Smooth muscle cell (in vitro differentiated cells): ENCODE results near the gene AXDND1. TPM values are rescaled to one million over a fixed set of nuclear protein-coding genes. Genes with fewer than 3 reads are reported as not detected.
A peak's percentile ranks its signal among the peaks of the same experiment; 100 is the strongest.

Source experiments
- DNase-seq: peaks from one replicate; lab custom pipeline; 2025; ENCODE audit not compliant: unreplicated experiment; lab: John Stamatoyannopoulos, UW
- H2AFZ ChIP-seq: fragments of 200-600 bp; sonication (generic); 2 replicates; pipeline ENCODE4 v1.6.0; 2016; ENCODE audit warnings: antibody characterized with exemption, low read depth, mild to moderate bottlenecking
- H3F3A ChIP-seq: fragments of 200-600 bp; sonication (generic); 2 replicates; pipeline ENCODE4 v1.6.0; 2017; ENCODE audit warnings: antibody characterized with exemption, low read depth
- H3K27ac ChIP-seq: fragments of 200-600 bp; sonication (generic); 2 replicates; pipeline ENCODE4 v1.5.1; 2016; ENCODE audit warnings: low read depth, mild to moderate bottlenecking
- H3K27me3 ChIP-seq: fragments of 200-600 bp; sonication (generic); 2 replicates; pipeline ENCODE4 v1.6.1; 2016; ENCODE audit warnings: low read depth, mild to moderate bottlenecking
- H3K36me3 ChIP-seq: fragments of 200-600 bp; sonication (generic); 2 replicates; pipeline ENCODE4 v1.5.1; 2016; ENCODE audit warnings: low read depth
- H3K4me1 ChIP-seq: fragments of 200-600 bp; sonication (generic); 2 replicates; pipeline ENCODE4 v1.5.1; 2016; ENCODE audit warnings: low read depth
- H3K4me2 ChIP-seq: fragments of 200-600 bp; sonication (generic); 2 replicates; pipeline ENCODE4 v1.6.0; 2016; ENCODE audit warnings: mild to moderate bottlenecking
- H3K4me3 ChIP-seq: fragments of 200-600 bp; sonication (generic); 2 replicates; pipeline ENCODE4 v1.5.1; 2016; ENCODE audit warnings: mild to moderate bottlenecking
- H3K79me2 ChIP-seq: fragments of 200-600 bp; sonication (generic); 2 replicates; pipeline ENCODE4 v1.6.0; 2016; ENCODE audit warnings: low read depth, mild to moderate bottlenecking
- H3K9ac ChIP-seq: fragments of 200-600 bp; sonication (generic); 2 replicates; pipeline ENCODE4 v1.6.0; 2016; ENCODE audit warnings: low read depth
- H3K9me3 ChIP-seq: fragments of 200-600 bp; sonication (generic); replicated peaks from 2 replicates; pipeline ENCODE4 v1.5.1; 2016; ENCODE audit warnings: low read depth
- H4K20me1 ChIP-seq: fragments of 200-600 bp; sonication (generic); 2 replicates; pipeline ENCODE4 v1.6.0; 2016; ENCODE audit warnings: low read depth
- CTCF ChIP-seq: fragments of 200-600 bp; sonication (generic); IDR thresholded peaks from 2 replicates; pipeline ENCODE4 v1.5.1; 2017; ENCODE audit warnings: borderline replicate concordance, mild to moderate bottlenecking, antibody characterized with exemption; ENCODE audit not compliant: insufficient read depth, poor library complexity, severe bottlenecking
- WGBS: methylation state at CpG from one replicate; pipeline ENCODE4 v1.1.7; 2016; ENCODE audit warnings: low lambda C conversion rate; 5-methylcytosine and 5-hydroxymethylcytosine counted together
- polyA plus RNA-seq: library from polyadenylated mRNA; unstranded; fragments of >200 nt; fragmentation: Nextera tagmentation; extraction: Ambion mirVana; gene quantifications from 2 replicates; pipeline ENCODE4 v1.2.1, GENCODE V29; 2016
- total RNA-seq: library from RNA; depleted of rRNA; stranded (reverse); fragments of >200 nt; gene quantifications from 2 replicates; pipeline ENCODE4 v1.2.3, GENCODE V29; 2014

Gene AXDND1
- total and polyA plus RNA-seq, 2 experiments from 2014 or later: 0.41 TPM; not detected in 1

DNA sequence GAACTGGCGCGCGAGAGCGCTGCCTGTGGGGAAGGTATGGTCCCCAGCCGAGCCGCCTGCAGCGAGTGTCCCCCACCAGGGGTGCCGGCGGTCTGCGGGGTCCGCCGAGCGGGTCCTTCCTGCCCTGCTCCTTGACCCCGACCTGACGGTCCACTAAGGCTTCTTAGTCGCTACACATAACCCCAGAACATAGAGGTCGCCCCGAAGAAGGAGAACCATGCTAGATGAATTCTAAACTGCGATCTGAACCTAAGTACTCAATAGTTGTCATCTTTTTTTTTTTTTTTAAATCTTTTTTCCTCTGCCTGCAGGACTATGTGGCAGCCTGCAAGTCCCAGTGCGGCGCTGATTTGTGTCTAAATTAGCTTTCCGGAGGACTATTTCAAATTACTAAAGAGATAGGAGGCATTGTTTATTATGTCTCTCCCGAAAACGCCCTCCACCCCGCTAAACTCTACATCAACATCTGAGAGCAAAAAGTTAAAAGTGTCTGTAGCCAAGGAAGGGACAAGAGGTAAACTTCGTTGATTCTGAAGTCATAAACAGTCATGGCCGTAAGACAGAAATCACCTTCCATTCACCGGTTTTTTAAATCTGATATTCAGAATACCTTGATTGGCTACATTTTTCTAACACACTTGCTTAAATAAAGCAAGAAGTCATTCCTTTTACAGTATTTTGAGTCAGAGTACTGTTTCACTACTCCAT lies 476 bp downstream of the AXDND1 start:
- H3K27me3 ChIP-seq: no peaks in the 10 kb centered on the region
- no peaks in the 10 kb centered on the region for H3K36me3 ChIP-seq
- peak overlapping the region; percentile 99 for H2AFZ ChIP-seq
- H4K20me1 ChIP-seq: no peaks in the 10 kb centered on the region
- peak overlapping the region; percentile 98 for H3K9ac ChIP-seq
- peak overlapping the region; percentile 95 for H3K4me2 ChIP-seq
- no peak for DNase-seq
- no peaks in the 10 kb centered on the region for H3K9me3 ChIP-seq
- peaks cover 3% of the 10 kb centered on the region for H3K4me1 ChIP-seq
- no peaks in the 10 kb centered on the region for H3K79me2 ChIP-seq
- peak overlapping the region; percentile 80 for H3K4me3 ChIP-seq
- peak overlapping the region; percentile 98 for H3K27ac ChIP-seq
- no peak for TF ChIP-seq CTCF
- no peaks in the 10 kb centered on the region for H3F3A ChIP-seq
- 9% methylated on average over 28 of the region's 28 CpGs for WGBS

GRCh38 chr1:179369751-179370341 lies 4.1 kb downstream of the AXDND1 start:
- WGBS: 27% methylated on average over 4 of the region's 4 CpGs
- no peaks in the 10 kb centered on the region for H3F3A ChIP-seq
- no peak overlapping the region for H3K4me2 ChIP-seq
- no peaks in the 10 kb centered on the region for H4K20me1 ChIP-seq
- no peak overlapping the region for H3K4me3 ChIP-seq
- no peak for DNase-seq
- no peaks in the 10 kb centered on the region for H3K27me3 ChIP-seq
- no peak overlapping the region for H3K27ac ChIP-seq
- peaks cover 3% of the 10 kb centered on the region for H3K4me1 ChIP-seq
- H3K79me2 ChIP-seq: no peaks in the 10 kb centered on the region
- no peaks in the 10 kb centered on the region for H3K36me3 ChIP-seq
- H3K9ac ChIP-seq: no peak overlapping the region
- no peak overlapping the region for H2AFZ ChIP-seq
- peak; percentile 75 for TF ChIP-seq CTCF
- H3K9me3 ChIP-seq: no peaks in the 10 kb centered on the region

GRCh38 chr1:179372160-179372559 lies 6.4 kb downstream of the AXDND1 start:
- 85% methylated on average over 4 of the region's 4 CpGs for WGBS
- Histone ChIP-seq H4K20me1 (no peaks in the 10 kb centered on the region), H3K4me2 (no peak overlapping the region), H3K4me1 (no peaks in the 10 kb centered on the region), H3K36me3 (no peaks in the 10 kb centered on the region), H3F3A (no peaks in the 10 kb centered on the region), H3K79me2 (no peaks in the 10 kb centered on the region), H3K27me3 (no peaks in the 10 kb centered on the region), H2AFZ (no peak overlapping the region), H3K4me3 (no peak overlapping the region), H3K27ac (no peak overlapping the region), H3K9me3 (no peaks in the 10 kb centered on the region), H3K9ac (no peak overlapping the region)
- no peak for TF ChIP-seq CTCF
- no peak for DNase-seq
